GM19099 (cell line): Measurements from ENCODE around the gene EGFL7.

ENCODE experiments used
- POLR2A ChIP-seq: IDR thresholded peaks from 3 replicates; pipeline ENCODE4 v1.6.1; 2011; ENCODE audit warnings: low read depth; ENCODE audit not compliant: insufficient read length; ENCODE audit errors: extremely low read depth

Gene EGFL7

DNA sequence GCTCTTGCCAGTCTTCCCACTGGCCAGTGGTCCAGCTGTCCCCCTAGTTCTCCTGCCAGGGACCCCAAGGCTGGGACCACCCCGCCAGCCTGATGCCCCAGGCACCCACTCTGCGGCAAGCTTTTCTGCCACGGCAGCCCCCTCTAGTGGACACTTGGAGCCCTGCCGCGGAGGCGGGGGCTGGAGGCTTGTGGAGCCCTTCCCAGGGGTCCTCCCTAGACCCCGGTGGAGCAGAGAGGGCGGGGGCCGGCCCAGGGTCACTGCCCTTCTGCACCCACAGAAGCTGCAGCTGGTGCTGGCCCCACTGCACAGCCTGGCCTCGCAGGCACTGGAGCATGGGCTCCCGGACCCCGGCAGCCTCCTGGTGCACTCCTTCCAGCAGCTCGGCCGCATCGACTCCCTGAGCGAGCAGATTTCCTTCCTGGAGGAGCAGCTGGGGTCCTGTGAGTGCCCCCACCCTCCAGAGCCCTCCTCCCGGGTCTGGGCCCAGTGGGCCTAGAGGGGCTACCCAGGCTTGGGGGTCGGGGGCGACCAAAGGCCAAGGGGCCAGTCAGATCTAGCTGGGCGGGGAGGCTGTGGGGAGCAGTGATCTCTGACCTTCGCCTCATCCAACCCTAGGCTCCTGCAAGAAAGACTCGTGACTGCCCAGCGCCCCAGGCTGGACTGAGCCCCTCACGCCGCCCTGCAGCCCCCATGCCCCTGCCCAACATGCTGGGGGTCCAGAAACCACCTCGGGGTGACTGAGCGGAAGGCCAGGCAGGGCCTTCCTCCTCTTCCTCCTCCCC lies 9.1 kb downstream of the EGFL7 start:
- TF ChIP-seq POLR2A, result no peak

GRCh38 chr9:136672431-136673087 lies 9.8 kb downstream of the EGFL7 start:
- TF ChIP-seq POLR2A, result no peak

DNA sequence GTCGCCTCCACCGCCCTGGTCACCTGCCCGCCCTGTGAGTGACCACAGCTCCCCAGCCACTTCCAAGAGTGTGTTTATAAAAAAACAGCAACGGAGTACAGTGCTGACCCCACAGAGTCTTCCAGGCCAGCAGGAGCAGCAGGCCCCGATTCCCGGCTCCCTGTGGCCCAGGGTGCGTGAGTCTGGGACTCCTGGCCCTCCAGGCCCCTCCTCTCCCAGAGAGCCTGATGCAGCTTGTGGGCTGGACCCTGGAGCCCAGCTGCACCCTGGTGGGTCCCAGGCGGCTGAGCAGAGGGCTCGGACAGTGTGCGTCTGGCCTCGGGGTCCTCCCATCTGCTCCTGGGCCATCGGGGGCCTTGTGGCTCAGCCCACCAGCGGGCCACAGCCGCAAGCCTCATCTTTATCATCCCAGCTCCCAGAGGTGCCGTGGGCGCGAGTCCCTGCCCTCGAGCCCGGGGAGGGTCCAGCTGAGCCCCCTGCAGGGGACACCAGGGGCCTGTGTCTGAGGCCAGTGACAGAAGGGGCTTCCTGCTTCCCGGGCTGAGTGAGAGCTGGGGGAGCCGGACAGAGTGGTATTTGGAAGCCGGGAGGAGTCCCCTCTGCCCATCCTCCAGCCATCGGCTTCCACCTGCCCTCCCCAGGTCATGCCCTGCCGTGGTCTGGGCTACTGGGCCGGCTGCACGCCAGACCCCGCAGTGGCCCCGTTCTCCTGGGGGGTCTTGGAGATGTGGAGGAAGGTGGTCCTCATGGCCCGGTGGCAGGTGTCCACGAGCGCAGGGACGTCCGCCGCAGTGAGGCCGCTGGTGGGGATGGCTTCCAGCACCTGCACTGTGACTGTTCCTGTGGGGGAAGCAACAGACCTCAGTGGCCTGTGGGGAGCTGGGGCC lies 10.6 kb downstream of the EGFL7 start:
- no peak for TF ChIP-seq POLR2A

DNA sequence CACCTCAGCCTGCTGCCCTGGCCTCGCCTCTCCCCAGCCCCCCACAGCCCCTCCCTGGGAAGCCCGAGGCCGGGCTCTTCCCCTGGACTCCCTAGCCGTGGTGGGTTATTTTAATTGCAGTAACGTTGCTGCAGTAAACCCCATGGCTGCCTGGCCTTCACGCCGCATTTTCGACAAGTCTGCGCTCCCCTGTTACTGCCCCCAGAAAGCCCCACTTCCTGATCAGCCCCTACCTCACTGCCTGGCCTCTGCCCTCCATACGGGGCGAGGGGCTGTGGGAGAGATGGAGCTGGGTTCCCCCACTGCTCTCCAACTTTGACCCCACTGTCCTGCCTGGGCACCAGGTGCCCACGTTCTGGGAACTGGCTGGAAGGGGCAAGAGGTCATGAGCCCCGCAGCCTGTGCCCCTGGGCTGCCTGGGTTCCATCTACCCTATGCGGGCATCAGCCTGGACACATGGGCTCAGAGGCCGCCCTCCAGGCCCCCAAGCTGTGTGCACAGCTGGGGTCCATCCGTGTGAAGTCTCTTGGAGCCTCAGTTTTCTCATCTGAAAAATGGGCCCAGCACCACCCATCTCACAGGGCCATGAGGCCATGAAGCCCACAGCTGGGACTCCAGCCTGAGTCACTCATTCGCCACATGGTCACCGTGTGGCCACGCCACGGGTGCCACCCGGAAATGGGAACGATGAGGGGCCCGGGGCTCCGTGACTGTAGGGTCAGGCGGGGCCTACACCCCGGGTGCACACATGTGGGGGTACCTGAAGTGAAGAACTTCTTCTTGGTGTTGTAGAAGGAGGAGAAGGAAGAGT lies 11.5 kb downstream of the EGFL7 start:
- TF ChIP-seq POLR2A, result no peak

GRCh38 chr9:136674786-136675349 lies 12.2 kb downstream of the EGFL7 start:
- TF ChIP-seq POLR2A, result no peak

GRCh38 chr9:136675477-136676296 lies 13.0 kb downstream of the EGFL7 start:
- TF ChIP-seq POLR2A, result no peak

GRCh38 chr9:136676297-136676794 lies 13.6 kb downstream of the EGFL7 start:
- TF ChIP-seq POLR2A, result no peak

- no peak for TF ChIP-seq POLR2A
Observed at GRCh38 chr9:136676920-136677686, 14.4 kb downstream of the EGFL7 start.

DNA sequence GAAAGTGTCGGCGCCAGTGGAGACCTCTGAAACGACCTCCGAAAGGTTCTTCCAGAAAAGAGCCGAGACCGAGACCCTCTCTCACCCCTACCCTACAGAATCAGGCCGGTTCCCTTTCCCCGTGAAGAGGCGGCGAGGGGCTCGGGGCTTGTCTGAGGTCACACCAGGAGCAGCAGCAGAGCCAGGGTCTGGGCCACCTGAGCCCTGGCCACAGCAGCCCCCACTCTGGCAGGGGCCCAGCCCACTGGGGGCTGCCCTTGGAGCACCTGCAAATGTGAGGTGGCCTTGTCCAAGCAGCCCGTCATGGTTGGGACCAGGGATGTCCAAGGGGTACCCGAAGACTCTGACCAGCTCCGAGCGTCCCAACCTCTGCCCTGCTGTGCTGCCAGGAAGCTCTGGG lies 15.3 kb downstream of the EGFL7 start:
- TF ChIP-seq POLR2A, result no peak

GRCh38 chr9:136678624-136679023 lies 15.9 kb downstream of the EGFL7 start:
- TF ChIP-seq POLR2A, result no peak

- TF ChIP-seq POLR2A, result no peak
Observed at GRCh38 chr9:136679431-136679941, 16.8 kb downstream of the EGFL7 start.

GRCh38 chr9:136681029-136681428 lies 18.3 kb downstream of the EGFL7 start:
- TF ChIP-seq POLR2A, result no peak

- no peak for TF ChIP-seq POLR2A
Observed at GRCh38 chr9:136681945-136682699, 19.4 kb downstream of the EGFL7 start.
